NCI-H1694 treated with DMSO at 0.1 percent for 48 hours (cell line): Measurements from ENCODE around the gene ANKH.
A peak's percentile ranks its signal among the peaks of the same experiment; 100 is the strongest.
"Not testable (repeated sequence)": the region's sequence is repeated elsewhere in the genome, so short reads cannot be mapped to it uniquely, and the experiment has no call there.

Experiments used
- DNase-seq: peaks from one replicate; lab custom pipeline; 2025; lab: John Stamatoyannopoulos, UW

Gene ANKH

GRCh38 chr5:14826714-14827113 is 44.9 kb downstream of the ANKH start:
- no peak for DNase-seq

- DNase-seq, result no peak
These were observed 45.6 kb downstream of the ANKH start for GRCh38 chr5:14825977-14826376.

GRCh38 chr5:14824499-14824898 is 47.1 kb downstream of the ANKH start:
- no peak for DNase-seq

GRCh38 chr5:14821100-14821845 is 50.3 kb downstream of the ANKH start:
- DNase-seq, result no peak

GRCh38 chr5:14818931-14819790 is 52.4 kb downstream of the ANKH start:
- DNase-seq, result no peak

GRCh38 chr5:14817762-14818136 is 53.8 kb downstream of the ANKH start:
- not testable (repeated sequence) for DNase-seq

- DNase-seq, result peak; percentile 81
These were observed 54.4 kb downstream of the ANKH start for GRCh38 chr5:14816999-14817761.

- no peak for DNase-seq
These were observed 55.1 kb downstream of the ANKH start for GRCh38 chr5:14816374-14816998.

- DNase-seq, result no peak
These were observed 57.8 kb downstream of the ANKH start for GRCh38 chr5:14813747-14814146.

GRCh38 chr5:14812166-14812565 is 59.4 kb downstream of the ANKH start:
- no peak for DNase-seq

GRCh38 chr5:14810928-14811572 is 60.5 kb downstream of the ANKH start:
- no peak for DNase-seq

GRCh38 chr5:14810282-14810681 is 61.3 kb downstream of the ANKH start:
- no peak for DNase-seq

GRCh38 chr5:14809369-14810155 is 62.0 kb downstream of the ANKH start:
- no peak for DNase-seq

- no peak for DNase-seq
These were observed 64.1 kb downstream of the ANKH start for GRCh38 chr5:14807471-14807870.

GRCh38 chr5:14806456-14806855 is 65.1 kb downstream of the ANKH start:
- DNase-seq, result no peak

- DNase-seq, result no peak
These were observed 69.0 kb downstream of the ANKH start for GRCh38 chr5:14802541-14802940.

GRCh38 chr5:14801792-14802191 is 69.8 kb downstream of the ANKH start:
- no peak for DNase-seq

- not testable (repeated sequence) for DNase-seq
These were observed 74.2 kb downstream of the ANKH start for GRCh38 chr5:14797385-14797784.

GRCh38 chr5:14794583-14795230 is 76.9 kb downstream of the ANKH start:
- no peak for DNase-seq

GRCh38 chr5:14793851-14794250 is 77.7 kb downstream of the ANKH start:
- no peak for DNase-seq
